ENCODE measurements around the gene CCDC60. TPM values are rescaled to one million over a fixed set of nuclear protein-coding genes. Genes with fewer than 3 reads are reported as not detected.

The CCDC60 gene
- total RNA-seq, 2 experiments from 2014 or later = not detected

- H3K4me3 Mint-ChIP-seq = no peak overlapping the region
- ChIA-PET CTCF (interaction anchor here (1.4 kb wide), 1 partner anchor 13 kb away, joined by 3 read pairs; no protein-coding TSS in a partner anchor), POLR2A (no interaction called here)
- DNase-seq (no peak), ATAC-seq (no peak)
- H3K36me3 Mint-ChIP-seq (ENCODE audit: low read depth) = no peaks in the 10 kb centered on the region
- H3K27me3 Mint-ChIP-seq (ENCODE audit: low read depth) = no peaks in the 10 kb centered on the region
- H3K4me1 Mint-ChIP-seq (ENCODE audit: low read depth) = no peaks in the 10 kb centered on the region
- H3K9me3 Mint-ChIP-seq (ENCODE audit: insufficient read depth) = peaks cover 7% of the 10 kb centered on the region
- no peak overlapping the region for H3K27ac Mint-ChIP-seq
These were observed 96.6 kb downstream of the CCDC60 start for GRCh38 chr12:119431151-119431550.

DNA sequence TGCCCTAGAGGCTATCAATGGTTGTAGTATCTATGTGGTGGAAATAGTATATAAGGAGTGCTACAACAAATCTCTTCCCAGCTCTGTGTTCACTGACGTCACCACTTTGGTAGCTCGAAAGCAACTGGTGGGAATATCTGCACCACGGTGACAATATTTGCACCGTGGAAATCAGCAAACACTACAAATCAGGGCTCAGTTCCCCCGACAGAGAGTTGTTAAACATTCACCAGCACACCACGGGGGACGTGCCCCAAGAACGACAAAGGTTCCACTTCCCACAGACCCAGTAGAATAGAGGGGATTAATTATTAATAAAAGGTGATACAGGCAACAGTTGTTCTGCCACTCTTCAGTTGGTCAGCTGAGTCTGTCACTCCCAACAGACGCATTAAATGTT, 98.4 kb downstream of the CCDC60 start:
- ChIA-PET CTCF (interaction anchor here (0.9 kb wide), 1 partner anchor 11 kb away, joined by 4 read pairs; no protein-coding TSS in a partner anchor), POLR2A (no interaction called here)
- Mint-ChIP-seq H3K4me1 (ENCODE audit: low read depth) (no peaks in the 10 kb centered on the region), H3K4me3 (no peak overlapping the region), H3K27me3 (ENCODE audit: low read depth) (no peaks in the 10 kb centered on the region), H3K36me3 (ENCODE audit: low read depth) (no peaks in the 10 kb centered on the region), H3K9me3 (ENCODE audit: insufficient read depth) (peaks cover 7% of the 10 kb centered on the region), H3K27ac (no peak overlapping the region)
- DNase-seq (no peak), ATAC-seq (no peak)

- POLR2A ChIA-PET = no interaction called here
- no peaks in the 10 kb centered on the region for H3K9me3 Mint-ChIP-seq (ENCODE audit: insufficient read depth)
- H3K27me3 Mint-ChIP-seq (ENCODE audit: low read depth) = no peaks in the 10 kb centered on the region
- no peaks in the 10 kb centered on the region for H3K36me3 Mint-ChIP-seq (ENCODE audit: low read depth)
- no peak overlapping the region for H3K4me3 Mint-ChIP-seq
- ATAC-seq (no peak), DNase-seq (no peak)
- CTCF ChIA-PET = interaction anchor here (1.3 to 6.5 kb wide), 2 partner anchors 28 to 105 kb away, joined by 4 to 62 read pairs; no protein-coding TSS in a partner anchor
- peaks cover 4% of the 10 kb centered on the region for H3K4me1 Mint-ChIP-seq (ENCODE audit: low read depth)
- no peak overlapping the region for H3K27ac Mint-ChIP-seq
These were observed 106.4 kb downstream of the CCDC60 start for GRCh38 chr12:119440803-119441360.

DNA sequence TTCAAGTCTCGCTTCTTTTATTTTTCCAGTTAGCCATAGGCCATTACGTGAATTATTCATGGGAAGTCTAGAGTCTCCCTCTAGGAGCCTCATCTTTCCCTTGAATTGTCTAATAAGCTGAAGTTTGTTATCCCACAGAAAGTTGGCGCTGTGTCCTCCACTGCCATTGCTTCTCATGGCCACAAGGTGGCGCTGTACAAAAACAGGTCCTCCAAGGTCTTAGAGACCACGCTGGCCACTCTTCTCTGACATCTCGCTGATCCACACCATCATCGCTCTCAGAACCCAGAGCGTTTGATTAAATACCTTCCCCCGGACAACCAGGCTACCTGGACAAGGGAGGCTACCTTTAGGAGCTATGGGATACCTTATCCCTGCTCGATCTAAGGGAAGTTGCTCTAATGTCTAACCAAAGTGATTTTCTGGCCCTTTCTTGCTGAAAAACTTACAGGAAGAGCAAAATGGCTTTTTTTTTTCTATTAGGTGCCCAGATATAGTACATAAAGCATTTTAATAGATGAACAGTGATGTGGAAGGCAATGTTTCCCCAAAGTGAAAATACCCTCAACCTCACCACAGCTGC, 110.0 kb downstream of the CCDC60 start:
- H3K27ac Mint-ChIP-seq = no peak overlapping the region
- peak; percentile 64 for DNase-seq
- no peaks in the 10 kb centered on the region for H3K36me3 Mint-ChIP-seq (ENCODE audit: low read depth)
- H3K4me3 Mint-ChIP-seq = no peak overlapping the region
- ChIA-PET POLR2A (no interaction called here), CTCF (interaction anchor here (0.6 to 6.5 kb wide), 18 partner anchors 9 to 1078 kb away, joined by 3 to 62 read pairs (median 6); partner anchors contain the start of gene PRKAB1)
- H3K27me3 Mint-ChIP-seq (ENCODE audit: low read depth) = peaks cover 5% of the 10 kb centered on the region
- no peaks in the 10 kb centered on the region for H3K9me3 Mint-ChIP-seq (ENCODE audit: insufficient read depth)
- H3K4me1 Mint-ChIP-seq (ENCODE audit: low read depth) = peaks cover 4% of the 10 kb centered on the region
- ATAC-seq = no peak

- no peaks in the 10 kb centered on the region for H3K9me3 Mint-ChIP-seq (ENCODE audit: insufficient read depth)
- H3K4me3 Mint-ChIP-seq = no peak overlapping the region
- POLR2A ChIA-PET = no interaction called here
- no peaks in the 10 kb centered on the region for H3K36me3 Mint-ChIP-seq (ENCODE audit: low read depth)
- no peak overlapping the region for H3K27ac Mint-ChIP-seq
- ATAC-seq (no peak), DNase-seq (no peak)
- peaks cover 4% of the 10 kb centered on the region for H3K4me1 Mint-ChIP-seq (ENCODE audit: low read depth)
- CTCF ChIA-PET = interaction anchor here (1.3 to 6.5 kb wide), 4 partner anchors 9 to 202 kb away, joined by 3 to 62 read pairs (median 4); no protein-coding TSS in a partner anchor
- H3K27me3 Mint-ChIP-seq (ENCODE audit: low read depth) = peaks cover 5% of the 10 kb centered on the region
These were observed 111.9 kb downstream of the CCDC60 start for GRCh38 chr12:119446459-119446858.

- CTCF ChIA-PET = interaction anchor here (1.2 to 6.5 kb wide), 3 partner anchors 31 to 201 kb away, joined by 3 to 62 read pairs (median 5); no protein-coding TSS in a partner anchor
- H3K9me3 Mint-ChIP-seq (ENCODE audit: insufficient read depth) = no peaks in the 10 kb centered on the region
- no peaks in the 10 kb centered on the region for H3K36me3 Mint-ChIP-seq (ENCODE audit: low read depth)
- peaks cover 5% of the 10 kb centered on the region for H3K27me3 Mint-ChIP-seq (ENCODE audit: low read depth)
- DNase-seq = no peak
- H3K4me1 Mint-ChIP-seq (ENCODE audit: low read depth) = peaks cover 4% of the 10 kb centered on the region
- ATAC-seq = no peak
- POLR2A ChIA-PET = no interaction called here
- no peak overlapping the region for H3K4me3 Mint-ChIP-seq
- no peak overlapping the region for H3K27ac Mint-ChIP-seq
These were observed 112.6 kb downstream of the CCDC60 start for GRCh38 chr12:119447126-119447525.

GRCh38 chr12:119447618-119448017, 113.1 kb downstream of the CCDC60 start:
- no peaks in the 10 kb centered on the region for H3K36me3 Mint-ChIP-seq (ENCODE audit: low read depth)
- no peak overlapping the region for H3K4me3 Mint-ChIP-seq
- ChIA-PET POLR2A (no interaction called here), CTCF (interaction anchor here (1.2 to 1.7 kb wide), 2 partner anchors 31 to 201 kb away, joined by 3 to 5 read pairs; no protein-coding TSS in a partner anchor)
- H3K4me1 Mint-ChIP-seq (ENCODE audit: low read depth) = peaks cover 4% of the 10 kb centered on the region
- H3K27ac Mint-ChIP-seq = no peak overlapping the region
- H3K27me3 Mint-ChIP-seq (ENCODE audit: low read depth) = peaks cover 5% of the 10 kb centered on the region
- DNase-seq = no peak
- no peaks in the 10 kb centered on the region for H3K9me3 Mint-ChIP-seq (ENCODE audit: insufficient read depth)
- ATAC-seq = no peak

GRCh38 chr12:119448611-119449131, 114.1 kb downstream of the CCDC60 start:
- Mint-ChIP-seq H3K27ac (no peak overlapping the region), H3K4me3 (no peak overlapping the region), H3K36me3 (ENCODE audit: low read depth) (no peaks in the 10 kb centered on the region), H3K27me3 (ENCODE audit: low read depth) (peaks cover 7% of the 10 kb centered on the region), H3K4me1 (ENCODE audit: low read depth) (peaks cover 4% of the 10 kb centered on the region), H3K9me3 (ENCODE audit: insufficient read depth) (no peaks in the 10 kb centered on the region)
- POLR2A ChIA-PET = no interaction called here
- CTCF ChIA-PET = no interaction called here
- ATAC-seq (no peak), DNase-seq (no peak)

DNA sequence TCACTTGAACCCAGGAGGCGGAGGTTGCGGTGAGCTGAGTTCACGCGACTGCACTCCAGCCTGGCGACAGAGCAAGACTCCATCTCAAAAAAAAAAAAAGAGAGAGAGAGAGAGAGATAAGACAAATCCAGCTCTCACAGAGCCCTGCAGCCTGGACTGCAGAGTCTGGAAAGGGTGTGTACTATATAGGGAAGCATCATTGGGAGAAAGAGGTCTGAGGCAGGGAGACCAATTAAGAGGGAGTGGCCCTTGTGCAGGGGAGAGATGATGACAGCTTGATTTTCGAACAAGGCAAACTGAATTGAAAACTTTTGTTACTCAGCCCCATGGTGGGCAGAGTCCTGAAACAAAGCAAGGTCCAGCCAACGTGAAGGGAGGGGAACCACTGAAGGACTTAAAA, 116.2 kb downstream of the CCDC60 start:
- Mint-ChIP-seq H3K27ac (no peak overlapping the region), H3K4me3 (no peak overlapping the region), H3K9me3 (ENCODE audit: insufficient read depth) (no peaks in the 10 kb centered on the region), H3K4me1 (ENCODE audit: low read depth) (no peaks in the 10 kb centered on the region), H3K27me3 (ENCODE audit: low read depth) (peaks cover 7% of the 10 kb centered on the region), H3K36me3 (ENCODE audit: low read depth) (no peaks in the 10 kb centered on the region)
- CTCF ChIA-PET = no interaction called here
- ATAC-seq (no peak), DNase-seq (no peak)
- POLR2A ChIA-PET = no interaction called here

- no peak overlapping the region for H3K4me3 Mint-ChIP-seq
- H3K27ac Mint-ChIP-seq = no peak overlapping the region
- peaks cover 2% of the 10 kb centered on the region for H3K27me3 Mint-ChIP-seq (ENCODE audit: low read depth)
- no peaks in the 10 kb centered on the region for H3K9me3 Mint-ChIP-seq (ENCODE audit: insufficient read depth)
- no peaks in the 10 kb centered on the region for H3K36me3 Mint-ChIP-seq (ENCODE audit: low read depth)
- POLR2A ChIA-PET = no interaction called here
- ATAC-seq (no peak), DNase-seq (no peak)
- CTCF ChIA-PET = no interaction called here
- no peaks in the 10 kb centered on the region for H3K4me1 Mint-ChIP-seq (ENCODE audit: low read depth)
These were observed 122.3 kb downstream of the CCDC60 start for GRCh38 chr12:119456824-119457223.

GRCh38 chr12:119457271-119457670, 122.7 kb downstream of the CCDC60 start:
- peaks cover 2% of the 10 kb centered on the region for H3K27me3 Mint-ChIP-seq (ENCODE audit: low read depth)
- ChIA-PET POLR2A (no interaction called here), CTCF (no interaction called here)
- DNase-seq = no peak
- no peaks in the 10 kb centered on the region for H3K4me1 Mint-ChIP-seq (ENCODE audit: low read depth)
- no peak for ATAC-seq
- no peaks in the 10 kb centered on the region for H3K36me3 Mint-ChIP-seq (ENCODE audit: low read depth)
- no peak overlapping the region for H3K4me3 Mint-ChIP-seq
- H3K27ac Mint-ChIP-seq = no peak overlapping the region
- no peaks in the 10 kb centered on the region for H3K9me3 Mint-ChIP-seq (ENCODE audit: insufficient read depth)

DNA sequence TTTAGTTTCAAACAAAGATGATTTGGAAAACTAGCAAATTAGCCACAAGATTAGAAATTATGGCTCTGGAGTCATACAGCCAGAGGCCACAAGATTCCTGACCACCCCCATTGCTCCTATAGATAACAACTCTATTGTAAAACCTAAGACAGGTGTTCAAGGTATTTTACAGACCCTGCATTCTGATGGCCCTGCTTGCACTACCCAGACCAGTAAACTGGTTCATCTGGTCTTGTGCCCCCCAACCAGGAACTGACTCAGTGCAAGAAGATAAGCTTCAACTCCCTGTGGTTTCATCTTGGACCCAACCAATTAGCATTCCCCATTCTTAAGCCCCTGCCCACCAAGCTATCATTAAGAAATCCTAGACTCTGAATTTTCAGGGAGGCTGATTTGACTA, 125.0 kb downstream of the CCDC60 start:
- no peaks in the 10 kb centered on the region for H3K9me3 Mint-ChIP-seq (ENCODE audit: insufficient read depth)
- no peak overlapping the region for H3K27ac Mint-ChIP-seq
- DNase-seq = no peak
- no peak for ATAC-seq
- no peak overlapping the region for H3K4me3 Mint-ChIP-seq
- CTCF ChIA-PET = no interaction called here
- POLR2A ChIA-PET = no interaction called here
- H3K36me3 Mint-ChIP-seq (ENCODE audit: low read depth) = no peaks in the 10 kb centered on the region
- no peaks in the 10 kb centered on the region for H3K4me1 Mint-ChIP-seq (ENCODE audit: low read depth)
- H3K27me3 Mint-ChIP-seq (ENCODE audit: low read depth) = no peaks in the 10 kb centered on the region

Measured in activated CD8-positive, alpha-beta T cell treated with anti-CD3 and anti-CD28 coated beads, Interleukin-2, amount 10 ng/mL, durations not matched to agents 7 days and 5 days (primary cell).